Right ventricle myocardium inferior (tissue), 1 donor: ENCODE data around the gene UBB. TPM values are rescaled to one million over a fixed set of nuclear protein-coding genes. Genes with fewer than 3 reads are reported as not detected.
A peak's percentile ranks its signal among the peaks of the same experiment; 100 is the strongest.

Experiments
- ATAC-seq: fragments of 200-7000 bp; cut with Tn5 transposase; one replicate; pipeline ENCODE4 v1.9.1; 2020; ENCODE audit warnings: mild to moderate bottlenecking, moderate library complexity
- DNase-seq: peaks from one replicate; pipeline ENCODE4 v3.0.0; 2021; ENCODE audit errors: missing footprints
- intact Hi-C: fragments of 100-400 bp; cut with DNase I; formaldehyde crosslinking; loops from one replicate; pipeline ENCODE4 v1.11.0; 2022
- long read RNA-seq: library from polyadenylated mRNA; unstranded; transcript quantifications from one replicate; pipeline ENCODE4 v2.0.0, GENCODE V29; 2021
- total RNA-seq: library from RNA; stranded (reverse); fragmentation: NEBNext Ultra II Directional; extraction: Animal tissue kit (Norgen Biotek cat#: 25700); gene quantifications from one replicate; pipeline ENCODE4 v1.2.1, GENCODE V29; 2021
- donor health status: DM: no; HTN: yes; CAD: no; lungs with severe emphysema.

Gene UBB
- 1,403 TPM for total RNA-seq
- long read RNA-seq, transcript UBB-201 (2 exons, 1,225 nt) = major isoform, 111 of 117 reads
- long read RNA-seq, partial matches to known transcripts = 0 of 117 reads
- long read RNA-seq, other reads (novel, unspliced or antisense) = 6 of 117 reads

DNA sequence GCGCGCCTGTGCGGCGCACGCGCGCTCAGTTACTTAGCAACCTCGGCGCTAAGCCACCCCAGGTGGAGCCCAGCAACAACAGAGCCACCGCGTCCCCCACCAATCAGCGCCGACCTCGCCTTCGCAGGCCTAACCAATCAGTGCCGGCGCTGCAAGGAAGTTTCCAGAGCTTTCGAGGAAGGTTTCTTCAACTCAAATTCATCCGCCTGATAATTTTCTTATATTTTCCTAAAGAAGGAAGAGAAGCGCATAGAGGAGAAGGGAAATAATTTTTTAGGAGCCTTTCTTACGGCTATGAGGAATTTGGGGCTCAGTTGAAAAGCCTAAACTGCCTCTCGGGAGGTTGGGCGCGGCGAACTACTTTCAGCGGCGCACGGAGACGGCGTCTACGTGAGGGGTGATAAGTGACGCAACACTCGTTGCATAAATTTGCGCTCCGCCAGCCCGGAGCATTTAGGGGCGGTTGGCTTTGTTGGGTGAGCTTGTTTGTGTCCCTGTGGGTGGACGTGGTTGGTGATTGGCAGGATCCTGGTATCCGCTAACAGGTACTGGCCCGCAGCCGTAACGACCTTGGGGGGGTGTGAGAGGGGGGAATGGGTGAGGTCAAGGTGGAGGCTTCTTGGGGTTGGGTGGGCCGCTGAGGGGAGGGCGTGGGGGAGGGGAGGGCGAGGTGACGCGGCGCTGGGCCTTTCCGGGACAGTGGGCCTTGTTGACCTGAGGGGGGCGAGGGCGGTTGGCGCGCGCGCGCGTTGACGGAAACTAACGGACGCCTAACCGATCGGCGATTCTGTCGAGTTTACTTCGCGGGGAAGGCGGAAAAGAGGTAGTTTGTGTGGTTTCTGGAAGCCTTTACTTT is at the start of gene UBB:
UBB (plus strand) TSS at position 452 of the 856 bp plus-strand sequence. CDS start 817 bp downstream, outside the sequence.
- ATAC-seq (peak; percentile 99), DNase-seq (peak; percentile 98)
- intact Hi-C loops = loop anchor here (2.0 kb wide), 1 partner anchor 58 kb away; no protein-coding TSS in a partner anchor

DNA sequence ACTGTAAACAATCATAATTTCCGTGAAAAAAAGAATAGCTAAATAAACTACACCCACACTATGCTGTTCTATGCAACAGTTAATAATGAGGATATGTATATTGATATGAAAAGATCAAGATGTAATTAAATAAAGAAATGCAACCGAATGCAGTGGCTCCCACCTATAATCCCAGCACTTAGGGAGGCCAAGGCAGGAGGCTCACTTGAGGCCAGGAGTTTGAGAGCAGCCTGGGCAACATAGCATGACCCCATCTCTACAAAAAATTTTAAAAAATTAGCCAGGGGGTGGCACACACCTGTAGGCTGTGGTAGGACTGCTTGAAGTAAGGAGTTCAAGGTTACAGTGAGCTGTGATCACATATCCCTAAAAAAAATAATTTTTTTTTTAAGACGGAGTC is 42.5 kb upstream of the UBB start:
- DNase-seq (no peak), ATAC-seq (no peak)
- intact Hi-C loops = no loop called here

DNA sequence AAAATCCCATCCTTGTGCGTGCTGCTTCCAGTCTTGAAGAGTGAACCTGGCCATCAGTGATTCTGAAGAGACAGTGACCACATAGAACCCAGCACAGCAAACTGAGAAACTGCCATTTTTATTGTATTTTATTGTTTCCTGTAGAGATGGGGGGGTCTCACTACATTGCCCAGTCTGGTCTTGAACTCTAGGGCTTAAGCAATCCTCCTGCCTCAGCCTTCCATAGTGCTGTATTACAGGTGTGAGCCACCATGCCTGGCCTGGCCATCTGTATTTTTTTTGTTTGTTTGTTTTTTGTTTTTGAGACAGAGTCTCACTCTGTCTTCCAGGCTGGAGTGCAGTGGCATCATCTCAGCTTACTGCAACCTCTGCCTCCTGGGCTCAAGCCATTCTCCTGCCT is 41.5 kb upstream of the UBB start:
- DNase-seq (no peak), ATAC-seq (no peak)
- intact Hi-C loops = no loop called here

DNA sequence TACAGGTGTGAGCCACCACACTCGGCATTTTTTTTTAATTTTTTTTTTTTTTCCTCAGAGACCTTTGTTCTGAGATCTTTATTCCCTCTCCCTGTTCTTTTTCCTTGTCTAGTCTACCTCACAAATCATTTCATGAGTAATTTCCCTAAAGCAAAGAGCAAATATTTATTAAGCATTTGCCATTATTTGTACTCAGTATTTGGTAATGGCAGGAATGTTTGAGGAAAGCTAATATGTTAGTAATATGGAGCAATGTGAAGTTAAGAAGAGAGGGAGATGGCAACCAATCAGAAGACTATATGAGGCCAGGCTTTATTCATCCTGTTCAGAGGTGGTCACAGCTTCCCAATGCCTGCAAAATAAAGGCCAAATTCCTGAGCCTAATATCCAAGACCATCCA is 40.9 kb upstream of the UBB start:
- intact Hi-C loops = no loop called here
- no peak for DNase-seq
- no peak for ATAC-seq

DNA sequence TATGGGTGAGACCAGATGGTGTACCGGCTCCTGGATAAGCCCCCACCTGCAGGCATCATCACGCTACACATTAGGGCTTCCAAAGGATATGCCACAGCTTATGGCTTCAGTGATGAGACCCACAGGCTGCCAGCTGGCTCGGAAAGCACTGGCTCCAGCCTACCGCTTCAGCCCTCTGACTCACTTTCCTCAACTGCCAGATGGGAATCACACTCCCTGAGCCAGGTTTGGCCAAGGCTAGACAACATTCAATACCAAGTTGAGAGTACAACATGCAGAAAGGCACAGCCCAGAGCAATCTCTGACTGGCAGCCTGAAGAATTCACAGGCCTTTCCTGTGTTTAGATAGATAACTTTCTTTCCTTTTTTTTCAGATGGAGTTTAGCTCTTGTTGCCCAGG is 37.9 kb upstream of the UBB start:
- peak; percentile 14 for DNase-seq

DNA sequence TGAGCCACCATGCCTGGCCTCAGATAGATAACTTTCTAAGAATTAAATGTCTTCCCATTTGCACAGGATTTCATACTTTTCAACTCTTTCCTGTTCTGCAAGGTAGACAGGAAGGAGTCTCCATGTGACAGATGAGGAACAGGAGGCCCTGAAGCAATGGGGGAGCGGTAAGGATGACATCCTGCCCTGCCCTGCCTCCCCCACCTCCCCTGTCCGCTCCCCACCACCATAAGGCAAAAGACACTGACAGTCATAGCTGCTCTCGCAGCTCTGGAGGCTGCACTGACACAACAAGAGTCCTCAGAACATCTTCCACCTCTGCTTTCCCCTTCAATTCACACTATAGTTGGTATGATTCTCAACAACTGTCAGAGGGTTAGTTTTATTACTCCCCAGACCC is 37.3 kb upstream of the UBB start:
- intact Hi-C loops = no loop called here
- ATAC-seq = no peak

More for the DNA sequence above, 37.9 kb upstream of the UBB start:
- intact Hi-C loops = no loop called here
- no peak for ATAC-seq

DNA sequence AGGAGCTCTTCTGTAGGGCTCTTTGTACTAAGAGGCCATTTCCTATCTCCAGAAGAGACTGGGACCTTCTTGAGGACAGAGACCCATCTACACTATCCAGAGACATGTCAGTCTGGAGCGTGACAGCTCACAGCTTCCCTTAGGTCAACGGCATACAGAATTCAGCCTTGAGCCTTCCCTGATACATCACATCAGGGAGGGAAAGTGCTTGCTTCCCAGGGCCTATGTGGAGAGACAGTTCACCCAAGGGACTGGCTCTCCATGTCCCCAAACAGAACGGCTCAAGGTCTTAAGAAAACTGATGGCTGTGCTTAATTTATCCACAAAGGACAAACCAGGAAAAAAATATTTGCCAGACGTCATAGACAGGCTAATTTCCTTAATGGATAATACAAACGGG is 35.3 kb upstream of the UBB start:
- intact Hi-C loops = no loop called here
- no peak for DNase-seq
- no peak for ATAC-seq

More for the DNA sequence above, 37.3 kb upstream of the UBB start:
- DNase-seq = no peak

DNA sequence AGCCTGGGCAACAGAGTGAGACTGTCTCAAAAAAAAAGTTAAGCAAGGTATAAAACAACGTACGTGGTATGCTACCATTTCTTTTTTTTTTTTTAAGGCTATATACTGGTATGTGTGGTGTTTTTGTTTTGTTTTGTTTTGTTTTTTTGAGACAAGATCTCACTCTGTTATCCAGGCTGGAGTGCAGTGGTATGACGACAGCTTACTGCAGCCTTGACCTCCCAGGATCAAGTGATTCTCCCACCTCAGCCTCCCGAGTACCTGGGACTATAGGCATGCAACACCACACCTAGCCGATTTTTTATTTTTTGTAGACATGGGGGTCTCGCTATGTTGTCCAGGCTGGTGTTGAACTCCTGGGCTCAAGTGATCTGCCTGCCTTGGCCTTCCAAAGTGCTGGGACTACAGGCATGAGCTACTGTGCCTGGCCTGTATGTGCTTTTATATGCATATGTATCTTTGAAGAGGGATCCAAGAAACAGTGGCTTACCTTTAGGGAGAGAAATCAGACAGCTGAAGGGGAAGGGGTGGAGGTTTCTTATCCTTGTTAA is 34.1 kb upstream of the UBB start:
- DNase-seq (no peak), ATAC-seq (no peak)
- intact Hi-C loops = no loop called here

DNA sequence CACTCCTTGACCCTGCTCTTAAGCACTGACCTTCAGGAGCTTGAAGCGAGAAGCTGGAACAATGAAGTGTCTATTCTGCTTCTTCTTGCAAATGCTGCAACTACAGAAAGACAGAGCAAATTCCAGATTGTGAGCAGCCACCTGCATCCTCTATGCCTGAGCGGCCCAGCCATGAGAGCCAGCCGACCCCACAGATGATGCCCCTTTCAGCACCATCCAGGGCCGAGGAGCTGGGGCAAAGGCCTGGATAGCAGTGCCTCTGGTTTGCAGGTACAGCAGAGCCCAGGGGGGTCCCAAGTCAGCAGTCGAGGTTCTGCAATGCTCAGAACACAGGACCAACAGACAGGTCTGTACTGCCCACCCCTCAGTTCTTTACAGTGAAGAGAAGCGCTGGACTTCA is 32.3 kb upstream of the UBB start:
- intact Hi-C loops = no loop called here
- DNase-seq = no peak
- no peak for ATAC-seq

DNA sequence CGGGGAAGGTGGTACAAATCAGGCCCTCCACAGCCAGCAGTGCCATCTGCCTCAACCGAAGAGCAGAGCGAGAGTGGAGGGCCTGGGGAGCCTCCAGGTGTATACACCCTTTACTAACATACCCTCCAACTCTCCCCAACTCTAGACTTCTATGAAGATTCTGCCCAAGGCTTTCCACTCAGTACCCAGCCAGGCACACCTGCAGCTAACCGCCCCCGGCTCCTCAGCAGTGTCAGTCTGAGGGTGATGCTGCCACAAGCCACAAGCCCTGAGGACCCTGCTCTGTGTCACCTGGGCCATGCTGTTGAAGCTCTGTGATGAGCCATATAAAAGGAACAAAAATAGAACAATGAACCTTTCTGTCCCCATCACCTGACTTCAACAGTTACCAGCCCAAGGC is 31.5 kb upstream of the UBB start:
- no peak for ATAC-seq
- intact Hi-C loops = no loop called here
- no peak for DNase-seq

DNA sequence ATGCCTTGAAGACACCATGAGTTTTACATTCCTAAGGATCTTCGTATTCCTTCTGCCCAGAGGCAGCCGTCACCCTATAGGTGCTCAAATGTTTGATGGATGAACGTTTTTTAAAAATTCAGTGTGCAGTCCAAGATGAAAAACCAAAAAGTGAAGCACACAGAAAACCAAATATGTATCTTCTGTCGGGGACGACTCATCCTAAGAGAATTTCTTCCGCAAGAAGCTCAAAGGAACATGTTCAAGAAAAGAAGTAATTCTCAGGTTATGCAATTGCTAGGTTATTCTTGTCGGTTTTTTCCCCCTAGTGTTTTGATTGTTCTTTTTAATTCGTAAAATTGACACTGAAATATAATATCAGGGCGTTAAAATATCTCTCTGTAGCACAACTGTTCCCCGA is 29.1 kb upstream of the UBB start:
- intact Hi-C loops = no loop called here
- ATAC-seq = no peak
- DNase-seq = no peak

DNA sequence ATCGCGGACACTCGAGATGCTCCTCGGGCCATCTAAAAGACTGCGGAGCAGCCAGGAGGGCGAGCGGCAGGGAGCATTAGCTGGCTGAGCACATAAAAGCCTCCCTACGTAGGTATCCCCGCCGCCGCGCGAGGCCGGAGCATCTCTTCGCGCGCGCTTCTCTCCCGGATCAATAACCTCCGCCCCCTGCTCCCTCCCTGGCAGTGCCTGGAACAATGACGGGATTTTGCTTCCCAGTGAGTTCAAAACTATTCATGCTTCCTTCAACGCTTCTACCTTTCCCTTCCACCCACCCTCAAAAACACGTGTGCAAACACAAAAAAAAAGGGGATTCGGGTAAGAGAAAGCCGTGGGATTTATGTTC is 28.6 kb upstream of the UBB start:
- intact Hi-C loops = no loop called here
- peak; percentile 34 for ATAC-seq
- peak; percentile 64 for DNase-seq

DNA sequence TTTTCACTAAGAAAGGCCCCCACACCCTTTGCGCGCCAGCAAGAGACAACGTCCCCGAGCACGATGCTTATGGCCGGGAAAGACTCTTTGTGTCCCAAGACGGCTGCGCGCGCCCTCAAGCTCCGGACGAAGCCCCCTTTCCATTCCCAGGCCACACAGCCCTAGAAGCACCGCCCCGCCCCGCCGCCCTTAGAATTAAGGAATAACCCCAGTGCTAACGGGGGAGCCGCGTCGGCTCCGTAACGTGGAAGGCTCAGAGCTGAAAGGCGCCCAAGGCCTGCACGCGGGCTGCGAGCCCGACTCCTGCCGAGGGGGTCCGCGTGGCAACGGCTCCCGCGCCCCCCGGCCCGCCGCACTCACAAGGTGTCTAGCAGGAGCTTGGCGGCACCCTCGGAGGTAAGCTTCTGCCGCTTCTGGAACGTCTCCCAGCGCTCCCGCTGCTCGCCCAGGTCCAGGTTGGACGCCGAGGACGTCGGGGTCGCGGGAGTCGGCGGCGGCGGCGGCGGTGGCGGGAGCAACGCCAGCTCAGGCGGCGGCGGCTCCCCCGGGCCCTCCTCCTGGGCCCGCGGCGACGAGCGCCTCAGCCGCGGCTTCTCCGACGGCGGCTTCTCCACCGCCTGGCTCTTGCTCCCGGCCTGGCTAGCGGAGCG is 28.1 kb upstream of the UBB start:
- peak; percentile 72 for DNase-seq
- intact Hi-C loops = no loop called here
- ATAC-seq = peak; percentile 59

DNA sequence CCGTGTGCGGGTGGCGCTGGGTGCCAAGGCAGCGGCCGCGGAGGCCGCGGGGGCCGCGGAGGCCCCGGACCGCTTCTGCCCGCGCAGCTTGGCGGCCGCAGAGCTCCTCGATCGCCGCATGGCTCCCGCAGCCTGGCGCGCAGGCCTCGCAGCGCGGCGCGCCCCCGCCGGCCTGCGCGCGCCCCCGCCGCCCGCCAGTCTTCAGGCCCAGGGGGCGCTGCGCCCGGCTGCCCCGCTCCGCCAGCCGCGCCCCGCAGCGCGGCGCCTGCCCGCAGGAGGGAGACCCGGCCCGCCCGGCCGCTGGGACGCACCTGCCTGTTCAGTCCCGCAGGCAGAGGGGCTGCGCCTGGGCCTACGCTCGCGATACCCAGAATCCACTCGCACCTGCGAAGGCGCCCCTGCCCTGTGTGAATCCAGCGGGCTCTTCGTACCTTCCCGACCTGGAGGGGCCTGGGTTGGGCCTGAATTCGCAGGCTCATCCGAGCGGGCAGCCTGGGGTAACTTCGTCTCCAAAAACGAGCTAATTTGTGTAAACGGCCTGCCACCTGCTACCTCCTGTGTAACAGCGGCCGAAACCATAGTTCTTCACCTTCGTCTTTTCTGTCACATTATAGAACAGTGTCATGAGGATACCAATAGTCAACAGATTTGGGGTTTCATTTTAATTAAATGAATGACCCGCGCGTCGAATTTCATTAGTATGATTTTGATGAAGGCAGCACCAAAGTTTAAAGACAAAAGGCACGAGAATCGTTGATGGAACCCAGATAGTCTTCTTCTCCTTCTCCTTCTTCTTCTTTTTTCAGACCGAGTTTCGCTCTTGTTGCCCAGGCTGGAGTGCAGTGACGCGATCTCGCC is 27.3 kb upstream of the UBB start, which contains the start of gene CENPV:
CENPV (minus strand) TSS at position 153 of the 858 bp plus-strand sequence; CDS start at position 120, 33 bp downstream.
- DNase-seq (peak; percentile 73), ATAC-seq (peak; percentile 78)
- intact Hi-C loops = no loop called here

DNA sequence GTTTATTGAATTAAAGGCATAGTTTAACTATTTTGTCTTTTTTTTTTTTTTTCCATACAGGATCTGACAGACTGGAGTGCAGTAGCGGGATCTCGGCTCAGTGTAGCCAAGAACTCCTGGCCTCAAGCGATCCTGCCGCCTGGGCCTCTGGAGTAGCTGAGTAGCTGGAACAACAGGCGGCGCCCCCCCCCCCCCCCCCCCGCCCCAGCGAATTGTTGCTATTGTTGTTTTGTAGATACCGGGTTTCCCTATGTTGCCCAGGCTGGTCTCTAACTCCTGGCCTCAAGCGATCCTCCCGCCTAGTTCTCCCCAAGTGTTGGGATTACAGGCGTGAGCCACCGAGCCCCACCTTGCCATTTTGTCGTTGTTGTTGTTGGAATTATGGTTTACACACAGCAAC is 26.3 kb upstream of the UBB start:
- intact Hi-C loops = no loop called here
- peak; percentile 7 for DNase-seq
- ATAC-seq = no peak

DNA sequence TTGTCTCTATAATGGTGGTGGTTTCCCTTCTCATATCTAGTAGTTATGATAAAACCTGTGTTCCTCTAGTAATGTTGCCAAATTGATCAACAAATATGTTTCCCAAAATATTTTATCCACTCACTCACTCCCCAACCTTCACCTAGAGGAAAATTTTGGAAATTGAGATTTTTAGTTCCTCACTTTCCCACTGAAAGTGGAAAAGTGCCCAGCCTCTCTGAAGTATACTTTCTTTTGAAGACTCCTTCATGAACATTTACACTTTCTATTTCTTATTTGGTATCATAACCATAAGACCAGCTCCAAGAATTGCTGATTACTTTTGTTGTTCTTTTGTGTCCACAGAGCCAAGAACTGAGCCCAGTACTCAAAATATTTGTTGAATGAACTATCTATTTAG is 22.5 kb upstream of the UBB start:
- DNase-seq (no peak), ATAC-seq (no peak)
- intact Hi-C loops = no loop called here

DNA sequence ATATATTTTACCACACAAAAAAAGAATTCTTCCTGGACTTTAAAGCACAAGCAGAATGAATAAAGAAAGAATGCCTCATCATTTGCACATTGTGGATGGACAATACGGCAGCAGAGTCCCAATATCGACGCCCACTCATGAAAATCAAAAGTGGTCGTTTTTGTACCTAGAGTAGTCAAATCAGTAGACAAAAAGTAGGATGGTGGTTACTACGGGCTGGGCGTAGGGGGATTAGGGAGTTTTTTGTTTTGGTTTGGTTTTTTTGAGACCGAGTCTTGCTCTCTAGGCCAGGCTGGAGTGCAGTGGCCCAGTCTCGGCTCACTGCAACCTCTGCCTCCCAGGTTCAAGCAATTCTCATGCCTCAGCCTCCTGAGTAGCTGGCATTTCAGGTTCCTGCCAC is 19.0 kb upstream of the UBB start:
- intact Hi-C loops = no loop called here
- no peak for DNase-seq
- ATAC-seq = no peak

DNA sequence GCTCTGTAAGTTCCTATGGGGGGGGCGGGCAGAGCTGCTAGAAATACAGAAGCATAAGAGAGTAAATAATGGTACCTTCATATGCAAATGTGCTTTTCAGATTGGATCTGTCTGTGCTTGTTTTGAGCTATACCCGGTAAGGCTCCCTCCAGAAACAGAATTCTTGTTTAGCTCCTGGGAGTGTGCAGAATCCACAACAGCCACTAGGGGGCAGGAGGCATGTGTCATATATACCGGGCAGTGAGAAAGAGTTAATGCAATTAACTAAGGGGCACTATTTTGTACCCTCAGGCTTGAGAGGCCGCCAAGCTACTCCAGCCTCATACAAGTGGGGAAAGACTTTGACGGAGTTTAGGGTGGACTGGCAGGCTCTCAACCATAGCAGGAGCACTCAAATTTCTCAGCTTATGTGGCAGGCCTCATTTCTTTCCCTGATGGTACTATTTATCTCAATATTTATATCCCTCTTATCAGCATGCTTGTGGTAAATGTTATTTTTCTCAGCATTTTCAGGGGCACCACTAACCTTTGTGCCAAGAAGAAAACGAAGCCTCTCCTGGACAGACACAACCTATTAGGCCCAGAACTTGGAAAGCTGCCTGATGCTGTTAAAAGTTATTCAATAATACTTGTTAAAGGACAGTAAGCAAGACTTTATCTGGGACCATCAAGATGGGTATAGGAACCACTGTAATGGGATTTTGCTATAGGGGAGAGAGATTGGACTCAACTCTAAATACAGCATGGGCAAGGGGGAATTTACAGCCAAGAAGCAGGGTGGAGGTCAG is 16.9 kb upstream of the UBB start:
- intact Hi-C loops = loop anchor here (2.0 kb wide), 1 partner anchor 157 kb away; no protein-coding TSS in a partner anchor
- peak; percentile 79 for DNase-seq
- ATAC-seq = peak; percentile 78
